Liver (tissue), 3 donors: ENCODE results near the gene C2CD4C.
"Not testable (repeated sequence)": the region's sequence is repeated elsewhere in the genome, so short reads cannot be mapped to it uniquely, and the experiment has no call there.

Experiments
- CTCF ChIP-seq: fragments of 150-350 bp; IDR thresholded peaks from 2 replicates; pipeline ENCODE4 v1.5.1; 2017; ENCODE audit warnings: improper control_type of control experiment, low read depth, low read length; ENCODE audit not compliant: missing input control
- GABPA ChIP-seq, 2 donors: IDR thresholded peaks in 1 of 2; conservative IDR thresholded peaks in 1 of 2; 2 replicates each; pipeline ENCODE4 v1.6.1; 2016; ENCODE audit warnings: antibody characterized with exemption in 2 of 2, mild to moderate bottlenecking in 1 of 2, moderate library complexity in 1 of 2
- SP1 ChIP-seq: IDR thresholded peaks from 2 replicates; pipeline ENCODE4 v1.6.1; 2018; ENCODE audit warnings: antibody characterized with exemption, mild to moderate bottlenecking
- TF ChIP-seq, protein P1 (sequence below): IDR thresholded peaks from 2 replicates; pipeline ENCODE4 v1.6.1; 2016; ENCODE audit warnings: antibody characterized with exemption, mild to moderate bottlenecking
- donor health status: healthy.
- donor health status: healthy.

GRCh38 chr19:386632-387301 lies 22.2 kb downstream of the C2CD4C start:
- TF ChIP-seq CTCF; GABPA (IDR thresholded peaks at IDR 0.05 in 1 of 2, conservative IDR thresholded peaks at IDR 0.05 in 1 of 2); SP1: not testable (repeated sequence)
- TF ChIP-seq, protein P1, sequence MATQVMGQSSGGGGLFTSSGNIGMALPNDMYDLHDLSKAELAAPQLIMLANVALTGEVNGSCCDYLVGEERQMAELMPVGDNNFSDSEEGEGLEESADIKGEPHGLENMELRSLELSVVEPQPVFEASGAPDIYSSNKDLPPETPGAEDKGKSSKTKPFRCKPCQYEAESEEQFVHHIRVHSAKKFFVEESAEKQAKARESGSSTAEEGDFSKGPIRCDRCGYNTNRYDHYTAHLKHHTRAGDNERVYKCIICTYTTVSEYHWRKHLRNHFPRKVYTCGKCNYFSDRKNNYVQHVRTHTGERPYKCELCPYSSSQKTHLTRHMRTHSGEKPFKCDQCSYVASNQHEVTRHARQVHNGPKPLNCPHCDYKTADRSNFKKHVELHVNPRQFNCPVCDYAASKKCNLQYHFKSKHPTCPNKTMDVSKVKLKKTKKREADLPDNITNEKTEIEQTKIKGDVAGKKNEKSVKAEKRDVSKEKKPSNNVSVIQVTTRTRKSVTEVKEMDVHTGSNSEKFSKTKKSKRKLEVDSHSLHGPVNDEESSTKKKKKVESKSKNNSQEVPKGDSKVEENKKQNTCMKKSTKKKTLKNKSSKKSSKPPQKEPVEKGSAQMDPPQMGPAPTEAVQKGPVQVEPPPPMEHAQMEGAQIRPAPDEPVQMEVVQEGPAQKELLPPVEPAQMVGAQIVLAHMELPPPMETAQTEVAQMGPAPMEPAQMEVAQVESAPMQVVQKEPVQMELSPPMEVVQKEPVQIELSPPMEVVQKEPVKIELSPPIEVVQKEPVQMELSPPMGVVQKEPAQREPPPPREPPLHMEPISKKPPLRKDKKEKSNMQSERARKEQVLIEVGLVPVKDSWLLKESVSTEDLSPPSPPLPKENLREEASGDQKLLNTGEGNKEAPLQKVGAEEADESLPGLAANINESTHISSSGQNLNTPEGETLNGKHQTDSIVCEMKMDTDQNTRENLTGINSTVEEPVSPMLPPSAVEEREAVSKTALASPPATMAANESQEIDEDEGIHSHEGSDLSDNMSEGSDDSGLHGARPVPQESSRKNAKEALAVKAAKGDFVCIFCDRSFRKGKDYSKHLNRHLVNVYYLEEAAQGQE: not testable (repeated sequence)
